Activated T-helper 1 cell treated with anti-CD3 and anti-CD28 coated beads, Interleukin-12 subunit alpha, Interleukin-12 subunit beta, Interleukin-2, Interleukin-4 antibody, amounts not matched to agents 30 ng/mL and 10 ng/mL and 1 ng/mL, durations not matched to agents 14 hours and 24 hours and 36 hours (primary cell): Measurements from ENCODE around the gene RASA3. TPM values are rescaled to one million over a fixed set of nuclear protein-coding genes. Genes with fewer than 3 reads are reported as not detected.
A peak's percentile ranks its signal among the peaks of the same experiment; 100 is the strongest.

Source experiments
- DNase-seq: peaks from one replicate; pipeline ENCODE4 v3.0.0; 2021; ENCODE audit warnings: low spot score
- H3K27ac Mint-ChIP-seq: one replicate; pipeline ENCODE4 v1.8.0; 2021; ENCODE audit warnings: mild to moderate bottlenecking, mixed read lengths
- H3K27me3 Mint-ChIP-seq: one replicate; pipeline ENCODE4 v1.8.0; 2022; ENCODE audit warnings: mild to moderate bottlenecking, moderate library complexity, mixed read lengths; ENCODE audit not compliant: insufficient read depth
- H3K36me3 Mint-ChIP-seq: one replicate; pipeline ENCODE4 v1.8.0; 2021; ENCODE audit warnings: low read depth, mixed read lengths
- H3K4me1 Mint-ChIP-seq: one replicate; pipeline ENCODE4 v1.8.0; 2021; ENCODE audit warnings: low read depth, mixed read lengths
- H3K4me3 Mint-ChIP-seq: one replicate; pipeline ENCODE4 v1.8.0; 2021; ENCODE audit warnings: mild to moderate bottlenecking, moderate library complexity, mixed read lengths
- H3K9me3 Mint-ChIP-seq: one replicate; pipeline ENCODE4 v1.8.0; 2021; ENCODE audit warnings: mixed read lengths
- intact Hi-C: fragments of 100-400 bp; cut with micrococcal nuclease; formaldehyde crosslinking; loops from one replicate; pipeline ENCODE4 v1.15.1; 2024
- total RNA-seq: library from RNA; stranded (reverse); gene quantifications from 2 replicates; pipeline ENCODE4 v1.2.3, GENCODE V29; 2022

The RASA3 gene
- total RNA-seq, 1 donor from 2014 or later, result 23.5 TPM

DNA sequence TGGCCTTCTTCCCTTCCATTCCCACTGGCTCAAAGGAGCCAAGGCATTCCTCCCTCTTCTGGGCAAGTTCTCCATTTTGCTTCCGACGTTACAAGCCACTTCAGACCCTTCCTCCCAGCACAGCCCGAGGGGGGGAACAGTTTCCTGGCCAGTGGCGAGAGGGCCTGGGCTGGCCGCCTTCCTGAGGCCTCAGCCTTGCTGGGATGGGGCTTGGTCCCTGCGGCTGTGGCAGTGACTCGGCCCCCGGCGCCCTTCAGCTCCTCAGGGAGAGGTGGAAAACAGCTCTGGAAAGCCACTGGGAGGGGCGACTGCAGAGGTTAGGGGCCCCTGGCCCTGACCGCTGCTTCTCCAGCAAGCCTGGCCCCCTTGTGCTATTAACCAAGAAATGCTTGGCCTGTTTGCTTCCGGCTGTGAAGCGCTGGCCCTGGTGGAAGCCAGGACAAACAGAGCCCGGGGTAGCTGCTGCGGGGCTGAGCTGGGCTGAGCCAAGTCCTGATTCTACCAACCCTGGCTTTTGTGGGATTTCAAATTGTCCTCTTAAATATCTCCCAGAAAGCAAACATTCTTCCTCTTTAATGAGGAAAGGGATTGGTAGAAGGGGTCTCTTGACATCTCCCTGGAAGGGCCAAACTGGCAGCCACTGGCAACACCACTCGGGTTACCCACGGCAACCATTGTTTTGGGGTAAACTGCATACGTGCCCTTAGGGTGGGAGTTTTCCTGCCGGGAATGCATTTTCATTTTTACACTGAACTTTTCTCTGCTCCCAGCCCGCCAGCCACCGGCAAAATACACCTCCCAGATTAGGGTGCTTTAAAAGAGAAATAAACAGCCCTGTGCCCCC, 197.2 kb downstream of the RASA3 start:
- intact Hi-C loops, result no loop called here
- H3K27ac Mint-ChIP-seq, result no peak overlapping the region

DNA sequence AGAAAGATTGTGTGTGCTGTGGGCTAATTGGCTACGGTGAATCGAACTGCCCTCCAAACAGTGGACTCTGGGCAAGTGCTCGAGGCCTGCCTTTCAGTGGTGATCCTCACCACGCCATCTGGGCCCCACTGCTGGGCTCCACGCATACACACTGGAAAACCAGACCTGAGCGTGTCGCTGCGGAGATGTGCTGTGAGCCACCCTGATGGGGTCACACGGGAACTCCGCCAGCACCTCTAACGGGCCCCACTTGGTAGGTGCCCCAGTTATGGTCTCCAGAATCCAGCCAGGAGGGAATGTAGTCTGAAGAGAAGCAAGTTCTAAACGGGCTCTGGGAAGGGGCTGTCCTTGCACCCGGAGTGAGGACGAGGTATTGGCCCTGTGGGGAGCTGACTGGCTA, 197.8 kb downstream of the RASA3 start:
- Mint-ChIP-seq H3K9me3 (no peaks in the 10 kb centered on the region), H3K27ac (no peak overlapping the region), H3K27me3 (peaks cover 9% of the 10 kb centered on the region), H3K36me3 (no peaks in the 10 kb centered on the region), H3K4me3 (no peak overlapping the region), H3K4me1 (peaks cover 13% of the 10 kb centered on the region)
- intact Hi-C loops, result no loop called here
- no peak for DNase-seq

More for the DNA sequence above, 197.2 kb downstream of the RASA3 start:
- peaks cover 13% of the 10 kb centered on the region for H3K4me1 Mint-ChIP-seq
- H3K36me3 Mint-ChIP-seq, result no peaks in the 10 kb centered on the region
- H3K27me3 Mint-ChIP-seq, result peaks cover 9% of the 10 kb centered on the region
- H3K9me3 Mint-ChIP-seq, result no peaks in the 10 kb centered on the region
- DNase-seq, result no peak
- no peak overlapping the region for H3K4me3 Mint-ChIP-seq

DNA sequence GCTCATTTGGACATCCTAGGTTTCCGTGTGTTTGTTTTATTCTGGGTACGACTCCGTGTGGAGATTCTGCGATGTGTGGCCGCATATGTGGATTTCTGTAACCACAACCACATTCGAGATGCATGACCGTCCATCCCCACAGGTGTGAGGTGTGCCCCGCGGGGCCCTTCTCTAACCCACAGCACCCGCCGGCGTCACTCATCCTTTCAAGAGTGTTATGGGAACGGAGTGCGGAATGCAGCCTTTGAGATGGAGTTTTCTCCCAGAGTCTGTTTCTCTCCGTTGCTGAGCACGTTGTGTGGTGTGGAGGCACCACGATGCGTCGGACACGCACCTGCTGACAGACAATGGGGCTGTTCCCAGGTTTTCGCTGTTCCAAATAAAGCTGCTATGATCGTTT, 198.5 kb downstream of the RASA3 start:
- H3K36me3 Mint-ChIP-seq, result no peaks in the 10 kb centered on the region
- peaks cover 13% of the 10 kb centered on the region for H3K4me1 Mint-ChIP-seq
- intact Hi-C loops, result no loop called here
- no peak overlapping the region for H3K27ac Mint-ChIP-seq
- H3K4me3 Mint-ChIP-seq, result no peak overlapping the region
- no peaks in the 10 kb centered on the region for H3K9me3 Mint-ChIP-seq
- H3K27me3 Mint-ChIP-seq, result peaks cover 9% of the 10 kb centered on the region
- no peak for DNase-seq

DNA sequence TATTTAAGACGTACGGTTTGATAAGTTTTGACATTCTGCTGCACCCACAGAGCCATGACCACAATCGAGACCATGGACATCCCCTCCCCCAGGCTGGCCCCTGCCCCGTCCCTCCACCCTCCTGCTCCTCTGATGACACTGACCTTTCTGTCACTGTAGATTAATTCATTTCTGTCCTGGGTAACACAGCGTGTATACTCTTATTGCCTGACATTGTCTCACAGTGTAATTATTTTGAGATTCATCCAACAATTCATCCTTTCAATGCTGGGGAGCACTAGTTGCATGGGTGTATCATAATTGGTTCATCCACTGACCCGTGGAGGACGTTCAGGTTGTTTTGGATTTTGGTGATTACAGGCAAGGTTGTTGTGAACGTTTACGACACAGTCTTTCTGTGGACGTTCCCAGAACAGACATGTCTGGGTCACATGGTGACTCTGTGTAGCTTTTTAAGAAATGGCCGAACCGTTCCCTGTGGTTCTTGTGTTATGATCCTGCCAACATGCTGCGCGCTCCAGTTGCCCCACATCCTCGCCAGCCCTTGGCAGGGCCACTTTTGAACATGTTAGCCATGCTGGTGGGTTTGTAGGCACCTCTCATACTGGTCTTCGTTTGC, 200.5 kb downstream of the RASA3 start:
- H3K27me3 Mint-ChIP-seq, result peaks cover 9% of the 10 kb centered on the region

DNA sequence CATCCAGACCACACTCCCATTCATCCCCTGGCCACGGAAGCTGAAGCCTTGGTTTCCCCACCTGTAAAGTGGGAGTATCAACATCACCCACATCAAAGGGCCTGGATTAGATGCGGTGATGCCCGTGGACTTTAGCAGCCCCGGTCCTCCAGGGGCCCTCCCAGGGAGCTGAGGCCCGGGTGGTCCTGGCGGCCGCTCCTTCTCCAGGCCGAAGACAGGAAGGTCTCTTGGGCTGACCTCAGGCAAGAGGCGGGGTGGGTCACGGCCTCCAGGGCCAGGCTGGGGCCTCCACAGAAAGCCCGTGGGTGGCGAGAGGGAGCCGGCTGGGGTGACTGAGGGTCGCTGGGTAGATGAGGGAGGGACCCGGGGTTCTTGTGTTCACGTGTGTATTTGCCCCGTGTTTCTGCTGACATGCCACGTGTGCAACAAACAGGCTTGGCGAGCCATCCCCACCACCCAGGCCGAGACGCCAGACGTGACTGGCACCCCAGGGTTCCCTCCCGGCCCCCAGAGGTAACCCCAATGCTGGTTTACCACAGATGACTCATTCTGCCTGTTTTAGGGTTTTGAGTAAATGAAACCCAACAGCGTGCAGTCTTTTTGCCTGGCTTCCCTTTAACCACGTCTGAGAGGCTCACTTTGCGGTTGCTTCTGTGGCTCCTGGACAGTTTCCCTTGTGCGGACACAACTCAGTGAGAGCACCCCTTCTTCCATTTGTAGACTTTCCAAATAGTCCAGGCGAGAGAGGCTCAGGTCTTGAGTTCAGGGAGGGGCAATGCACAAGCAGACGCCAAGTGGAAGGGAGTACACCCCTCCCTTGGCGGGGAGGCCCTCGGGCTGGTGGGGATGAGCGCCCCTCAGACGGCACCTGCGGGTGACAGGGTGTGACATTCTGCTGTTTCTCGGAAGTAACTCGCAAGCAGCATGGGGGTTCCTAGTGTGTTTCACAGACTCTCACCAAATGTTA, 201.5 kb downstream of the RASA3 start:
- H3K27me3 Mint-ChIP-seq, result peaks cover 9% of the 10 kb centered on the region
- no peak overlapping the region for H3K27ac Mint-ChIP-seq
- H3K4me3 Mint-ChIP-seq, result no peak overlapping the region
- intact Hi-C loops, result no loop called here
- H3K36me3 Mint-ChIP-seq, result no peaks in the 10 kb centered on the region
- H3K4me1 Mint-ChIP-seq, result peaks cover 13% of the 10 kb centered on the region
- no peaks in the 10 kb centered on the region for H3K9me3 Mint-ChIP-seq
- peak; percentile 12 for DNase-seq

More for the DNA sequence above, 200.5 kb downstream of the RASA3 start:
- DNase-seq, result no peak
- Mint-ChIP-seq H3K4me3 (no peak overlapping the region), H3K9me3 (no peaks in the 10 kb centered on the region), H3K36me3 (no peaks in the 10 kb centered on the region), H3K27ac (no peak overlapping the region), H3K4me1 (peaks cover 13% of the 10 kb centered on the region)
- intact Hi-C loops, result no loop called here

DNA sequence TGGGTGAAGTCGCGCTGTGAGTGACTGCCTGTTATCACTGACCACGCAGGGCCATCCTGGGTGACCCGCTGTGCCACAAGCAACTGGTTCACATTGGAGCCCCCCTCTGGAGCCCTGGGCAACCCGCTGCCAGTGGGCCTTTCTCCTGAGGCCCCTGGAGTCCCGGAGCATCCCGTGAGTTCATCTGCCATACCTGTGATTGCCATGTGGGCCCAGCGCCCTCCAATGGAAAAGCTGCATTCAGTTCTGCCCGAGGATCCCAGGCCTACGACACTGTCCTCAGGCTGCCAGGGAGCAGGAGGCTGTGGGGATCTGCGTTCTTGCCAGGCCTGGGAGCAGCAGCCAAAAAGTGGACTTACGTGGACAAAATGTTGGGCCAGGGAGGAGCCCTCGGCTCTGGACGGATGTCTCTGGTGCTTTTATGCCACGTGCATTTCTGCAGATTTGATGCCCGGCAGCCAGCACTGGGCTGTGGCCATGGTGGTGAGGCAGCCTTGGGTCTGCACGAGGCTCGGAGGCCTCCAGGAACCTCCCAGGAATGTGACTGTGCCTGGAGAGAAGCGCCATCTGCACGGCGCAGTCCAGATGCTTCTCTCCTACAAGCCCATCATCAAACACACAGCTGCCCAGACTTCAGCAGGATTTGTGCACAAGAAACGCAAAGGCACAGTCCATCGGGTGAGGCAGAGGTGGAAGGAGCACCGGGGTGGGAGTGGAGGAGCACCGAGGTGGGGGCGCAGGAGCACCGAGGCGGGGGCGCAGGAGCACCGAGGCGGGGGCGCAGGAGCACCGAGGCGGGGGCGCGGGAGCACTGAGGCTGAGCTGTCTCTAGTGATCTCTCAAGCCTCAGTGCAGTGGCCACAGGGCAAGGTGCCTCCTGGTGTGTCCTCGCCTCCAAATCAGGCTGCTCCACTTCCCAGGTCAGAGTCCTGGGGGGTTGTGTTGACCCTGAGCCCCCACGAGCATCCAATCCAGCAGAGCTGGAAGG, 202.5 kb downstream of the RASA3 start:
- intact Hi-C loops, result no loop called here
- Mint-ChIP-seq H3K4me3 (no peak overlapping the region), H3K4me1 (peaks cover 13% of the 10 kb centered on the region), H3K9me3 (no peaks in the 10 kb centered on the region), H3K27ac (no peak overlapping the region), H3K27me3 (peaks cover 9% of the 10 kb centered on the region), H3K36me3 (no peaks in the 10 kb centered on the region)
- no peak for DNase-seq

DNA sequence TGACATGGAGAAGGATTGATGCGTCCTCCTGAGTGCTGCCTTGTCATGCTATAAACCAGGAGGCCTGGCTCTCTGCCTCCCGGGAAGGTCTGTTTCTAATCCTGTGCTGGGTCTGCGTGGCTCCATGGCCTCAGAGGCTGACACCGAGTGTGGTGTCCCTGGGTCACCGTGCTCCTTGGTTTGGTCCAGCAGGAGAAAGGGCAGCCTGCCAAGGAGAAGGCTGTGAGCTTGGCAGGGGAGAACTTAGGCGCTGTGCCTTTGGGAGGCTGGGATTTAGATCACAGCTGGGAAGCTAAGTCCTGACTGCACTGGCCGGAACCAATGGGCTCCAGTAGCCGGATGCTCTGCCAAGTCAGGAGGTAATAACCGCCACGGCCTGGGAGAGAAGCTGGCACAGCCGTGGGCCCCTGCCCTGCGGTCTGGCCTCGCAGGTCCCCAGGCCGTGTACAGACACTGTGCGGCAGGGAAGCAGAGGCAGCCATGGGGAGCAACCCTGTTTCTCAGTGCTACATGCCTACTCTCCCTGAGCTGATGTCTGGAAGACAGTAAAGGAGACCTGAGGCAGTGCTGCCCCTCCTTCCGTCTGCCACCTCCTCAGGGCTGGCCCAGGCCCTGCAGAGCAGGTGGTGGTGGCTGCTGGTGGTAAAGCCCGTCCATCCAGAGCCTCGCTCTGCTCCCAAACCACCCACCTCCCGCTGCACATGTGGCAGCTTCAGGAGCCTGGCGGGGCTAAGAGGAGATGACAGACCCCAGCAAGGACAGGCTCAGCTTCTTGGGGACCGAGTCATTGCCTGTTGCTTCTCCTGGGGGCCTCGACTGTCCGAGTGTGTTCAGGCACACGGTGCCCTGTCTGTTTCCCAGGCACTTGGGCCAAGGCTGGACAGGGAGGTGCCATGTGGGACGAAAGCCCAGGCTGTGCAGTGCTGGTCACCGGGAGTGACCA, 203.5 kb downstream of the RASA3 start:
- Mint-ChIP-seq H3K9me3 (no peaks in the 10 kb centered on the region), H3K4me1 (peaks cover 13% of the 10 kb centered on the region), H3K4me3 (no peak overlapping the region), H3K36me3 (no peaks in the 10 kb centered on the region), H3K27ac (no peak overlapping the region), H3K27me3 (peaks cover 9% of the 10 kb centered on the region)
- intact Hi-C loops, result no loop called here
- no peak for DNase-seq

Other genes starting within 250 kb of the RASA3 start
- 0.83 and 0.91 TPM in 2 replicates for gene C13orf46, start 158.5 kb downstream of the RASA3 start, total RNA-seq
- not detected in 2 replicates for gene CFAP97D2, start 46.6 kb upstream of the RASA3 start, total RNA-seq
- gene CDC16, start 102.3 kb upstream of the RASA3 start, total RNA-seq, result 91.4 and 93.2 TPM in 2 replicates
- gene UPF3A, start 149.0 kb upstream of the RASA3 start, total RNA-seq, result 45.9 and 48.3 TPM in 2 replicates
- 40.5 and 42.3 TPM in 2 replicates for gene CHAMP1, start 181.9 kb upstream of the RASA3 start, total RNA-seq